ENCODE measurements around the gene NFASC. TPM values are rescaled to one million over a fixed set of nuclear protein-coding genes. Genes with fewer than 3 reads are reported as not detected.

Gene NFASC
- total and polyA plus RNA-seq, 2 experiments from 2014 or later: 3.9 to 11.7 TPM

GRCh38 chr1:205038132-205038786, 167.6 kb downstream of the NFASC start:
- Histone ChIP-seq H2AFZ (no peak overlapping the region), H3K36me3 (ENCODE audit: insufficient read depth) (no peaks in the 10 kb centered on the region), H3K79me2 (replicated peaks; ENCODE audit: insufficient read depth) (no peaks in the 10 kb centered on the region), H3K27me3 (ENCODE audit: insufficient read depth) (peaks cover 10% of the 10 kb centered on the region; the same call in 1 of the 2 replicates), H3K4me3 (no peak overlapping the region), H3K4me1 (ENCODE audit: insufficient read depth) (peaks cover 5% of the 10 kb centered on the region; the same call in 1 of the 2 replicates), H3K4me2 (no peak overlapping the region), H4K20me1 (replicated peaks; ENCODE audit: insufficient read depth) (no peaks in the 10 kb centered on the region), H3F3A (replicated peaks; ENCODE audit: low read depth) (no peaks in the 10 kb centered on the region), H3K9me2 (ENCODE audit: insufficient read depth) (no peaks in the 10 kb centered on the region), H3K27ac (ENCODE audit: low read depth) (no peak overlapping the region)
- Mint-ChIP-seq H3K4me1 (no peaks in the 10 kb centered on the region), H3K4me3 (no peak overlapping the region), H3K36me3 (ENCODE audit: low read depth) (no peaks in the 10 kb centered on the region), H3K9me3 (no peaks in the 10 kb centered on the region; the same call in 2 of the 3 replicates), H3K27me3 (ENCODE audit: insufficient read depth, low read depth, poor library complexity) (peaks cover 16% of the 10 kb centered on the region), H3K27ac (no peak overlapping the region)
- ATAC-seq (no peak), DNase-seq (ENCODE audit: low spot score) (no peak)
- TF ChIP-seq ZNF114 (CRISPR knock-in tag; IDR thresholded peaks at IDR 0.05) (no peak), ZNF331 (CRISPR knock-in tag; IDR thresholded peaks at IDR 0.05; ENCODE audit: low read depth) (no peak), ZNF462 (CRISPR knock-in tag; IDR thresholded peaks at IDR 0.05) (no peak), CTCF (conservative IDR thresholded peaks at IDR 0.05; ENCODE audit: low read depth in 2 of 2) (no peak), ETS1 (IDR thresholded peaks at IDR 0.05) (no peak), CREB1 (CRISPR knock-in tag; IDR thresholded peaks at IDR 0.05; ENCODE audit: low read depth) (no peak), STAT1 (IDR thresholded peaks at IDR 0.05; ENCODE audit: unreplicated experiment) (no peak)
